OCI-LY7 (cell line): ENCODE measurements around the gene TTL.

Source experiments
- EZH2phosphoT487 ChIP-seq: fragments of 200-600 bp; sonication (generic); IDR thresholded peaks from 2 replicates; pipeline ENCODE4 v1.6.1; 2018; ENCODE audit warnings: low read depth, borderline replicate concordance, mild to moderate bottlenecking, mixed run types, antibody characterized with exemption, low read length, moderate library complexity, mixed read lengths
- TF ChIP-seq, protein P1 (sequence below): fragments of 200-600 bp; sonication (generic); conservative IDR thresholded peaks from 2 replicates; pipeline ENCODE4 v1.5.1; 2014; ENCODE audit warnings: mild to moderate bottlenecking, antibody characterized with exemption, low read length, moderate library complexity, mixed read lengths

GRCh38 chr2:112585400-112585799 lies 103.4 kb downstream of the TTL start:
- TF ChIP-seq, protein P1, sequence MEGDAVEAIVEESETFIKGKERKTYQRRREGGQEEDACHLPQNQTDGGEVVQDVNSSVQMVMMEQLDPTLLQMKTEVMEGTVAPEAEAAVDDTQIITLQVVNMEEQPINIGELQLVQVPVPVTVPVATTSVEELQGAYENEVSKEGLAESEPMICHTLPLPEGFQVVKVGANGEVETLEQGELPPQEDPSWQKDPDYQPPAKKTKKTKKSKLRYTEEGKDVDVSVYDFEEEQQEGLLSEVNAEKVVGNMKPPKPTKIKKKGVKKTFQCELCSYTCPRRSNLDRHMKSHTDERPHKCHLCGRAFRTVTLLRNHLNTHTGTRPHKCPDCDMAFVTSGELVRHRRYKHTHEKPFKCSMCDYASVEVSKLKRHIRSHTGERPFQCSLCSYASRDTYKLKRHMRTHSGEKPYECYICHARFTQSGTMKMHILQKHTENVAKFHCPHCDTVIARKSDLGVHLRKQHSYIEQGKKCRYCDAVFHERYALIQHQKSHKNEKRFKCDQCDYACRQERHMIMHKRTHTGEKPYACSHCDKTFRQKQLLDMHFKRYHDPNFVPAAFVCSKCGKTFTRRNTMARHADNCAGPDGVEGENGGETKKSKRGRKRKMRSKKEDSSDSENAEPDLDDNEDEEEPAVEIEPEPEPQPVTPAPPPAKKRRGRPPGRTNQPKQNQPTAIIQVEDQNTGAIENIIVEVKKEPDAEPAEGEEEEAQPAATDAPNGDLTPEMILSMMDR = no peak
- no peak for TF ChIP-seq EZH2phosphoT487
